Stimulated activated CD4-positive, alpha-beta T cell treated with anti-CD3 and anti-CD28 coated beads, TNF-alpha, amount 100 ng/mL, for 24 hours (primary cell): ENCODE results near the gene RUNX2.

Experiments
- DNase-seq, 3 experiments: peaks; one replicate each; pipeline ENCODE4 v3.0.0-alpha.2; 2020; ENCODE audit warnings: low read depth in 3 of 3

Gene RUNX2

GRCh38 chr6:45587229-45588060 lies 259.3 kb downstream of the RUNX2 start:
- no peak for DNase-seq

- no peak for DNase-seq
Observed at GRCh38 chr6:45589367-45589766, 261.2 kb downstream of the RUNX2 start.

- no peak for DNase-seq
Observed at GRCh38 chr6:45590226-45590625, 262.1 kb downstream of the RUNX2 start.

GRCh38 chr6:45590696-45591184 lies 262.6 kb downstream of the RUNX2 start:
- DNase-seq = no peak

- no peak for DNase-seq
Observed at GRCh38 chr6:45591306-45591705, 263.2 kb downstream of the RUNX2 start.

GRCh38 chr6:45591890-45592289 lies 263.8 kb downstream of the RUNX2 start:
- DNase-seq = no peak

GRCh38 chr6:45592991-45593390 lies 264.9 kb downstream of the RUNX2 start:
- DNase-seq = no peak

GRCh38 chr6:45595010-45595851 lies 267.1 kb downstream of the RUNX2 start:
- no peak for DNase-seq

GRCh38 chr6:45597424-45597823 lies 269.3 kb downstream of the RUNX2 start:
- no peak for DNase-seq

- no peak for DNase-seq
Observed at GRCh38 chr6:45599053-45599452, 270.9 kb downstream of the RUNX2 start.

GRCh38 chr6:45605971-45606370 lies 277.8 kb downstream of the RUNX2 start:
- DNase-seq = no peak

- no peak for DNase-seq
Observed at GRCh38 chr6:45606831-45607400, 278.8 kb downstream of the RUNX2 start.

- DNase-seq = no peak
Observed at GRCh38 chr6:45607798-45608197, 279.7 kb downstream of the RUNX2 start.

- no peak for DNase-seq
Observed at GRCh38 chr6:45608252-45608913, 280.3 kb downstream of the RUNX2 start.

- DNase-seq = no peak
Observed at GRCh38 chr6:45609141-45609638, 281.1 kb downstream of the RUNX2 start.

GRCh38 chr6:45610374-45610773 lies 282.2 kb downstream of the RUNX2 start:
- DNase-seq = no peak

- no peak for DNase-seq
Observed at GRCh38 chr6:45610832-45611231, 282.7 kb downstream of the RUNX2 start.

GRCh38 chr6:45611491-45611890 lies 283.4 kb downstream of the RUNX2 start:
- no peak for DNase-seq

- DNase-seq = no peak
Observed at GRCh38 chr6:45613656-45614055, 285.5 kb downstream of the RUNX2 start.

- DNase-seq = no peak
Observed at GRCh38 chr6:45614488-45615285, 286.6 kb downstream of the RUNX2 start.

GRCh38 chr6:45616209-45616608 lies 288.1 kb downstream of the RUNX2 start:
- no peak for DNase-seq
